GM19372 (cell line): ENCODE data around the gene SLC7A4.
"Not testable (repeated sequence)": the region's sequence is repeated elsewhere in the genome, so short reads cannot be mapped to it uniquely, and the experiment has no call there.

Source experiments
- ATAC-seq: cut with Tn5 transposase; IDR thresholded peaks from one replicate; pipeline ENCODE4 v1.9.1; 2021; ENCODE audit warnings: mild to moderate bottlenecking, low read depth, moderate library complexity; ENCODE audit not compliant: unreplicated experiment

Gene SLC7A4

GRCh38 chr22:21064917-21065864, 32.8 kb upstream of the SLC7A4 start:
- ATAC-seq: no peak

GRCh38 chr22:21064425-21064824, 32.1 kb upstream of the SLC7A4 start:
- ATAC-seq: not testable (repeated sequence)

GRCh38 chr22:21061660-21062321, 29.4 kb upstream of the SLC7A4 start:
- not testable (repeated sequence) for ATAC-seq

GRCh38 chr22:21060363-21060762, 28.0 kb upstream of the SLC7A4 start:
- ATAC-seq: not testable (repeated sequence)

- no peak for ATAC-seq
These were observed 23.5 kb upstream of the SLC7A4 start for GRCh38 chr22:21055880-21056319.

GRCh38 chr22:21055564-21055834, 23.1 kb upstream of the SLC7A4 start:
- ATAC-seq: no peak

- ATAC-seq: no peak
These were observed 22.6 kb upstream of the SLC7A4 start for GRCh38 chr22:21054714-21055563.

GRCh38 chr22:21054046-21054713, 21.8 kb upstream of the SLC7A4 start:
- no peak for ATAC-seq

GRCh38 chr22:21052715-21053459, 20.5 kb upstream of the SLC7A4 start:
- no peak for ATAC-seq

GRCh38 chr22:21051831-21052400, 19.6 kb upstream of the SLC7A4 start:
- ATAC-seq: no peak

GRCh38 chr22:21051145-21051830, 18.9 kb upstream of the SLC7A4 start:
- no peak for ATAC-seq

GRCh38 chr22:21048965-21049364, 16.6 kb upstream of the SLC7A4 start:
- not testable (repeated sequence) for ATAC-seq

- not testable (repeated sequence) for ATAC-seq
These were observed 16.1 kb upstream of the SLC7A4 start for GRCh38 chr22:21048448-21048847.

GRCh38 chr22:21047730-21048129, 15.4 kb upstream of the SLC7A4 start:
- ATAC-seq: no peak

- ATAC-seq: no peak
These were observed 14.8 kb upstream of the SLC7A4 start for GRCh38 chr22:21047035-21047661.

GRCh38 chr22:21045585-21046294, 13.4 kb upstream of the SLC7A4 start, which contains the start of gene LRRC74B:
LRRC74B (plus strand) TSS chr22:21045946; CDS start chr22:21045987, 41 bp downstream.
- peak; percentile 97 for ATAC-seq

- no peak for ATAC-seq
These were observed 12.7 kb upstream of the SLC7A4 start for GRCh38 chr22:21044931-21045584.
